Endothelial cell of umbilical vein (primary cell): ENCODE measurements around the gene SIRPA. TPM values are rescaled to one million over a fixed set of nuclear protein-coding genes. Genes with fewer than 3 reads are reported as not detected.

ENCODE experiments used
- BruUV-seq: library from RNA; stranded (reverse); fragments of 400-500 nt; replicated peaks from 2 replicates; lab custom pipeline; 2021; lab: Mats Ljungman, UMichigan
- CTCF ChIA-PET: fragments of 300-600, 350-600 bp; sonication (Branson Sonifier 250); formaldehyde crosslinking; loops from one replicate; lab custom pipeline; 2021; ENCODE audit warnings: antibody characterized with exemption, inconsistent platforms; lab: Charles Lee
- POLR2A ChIA-PET: fragments of 300-600, 350-600 bp; sonication (Branson Sonifier 250); formaldehyde crosslinking; loops from one replicate; lab custom pipeline; 2021; ENCODE audit warnings: antibody characterized with exemption, inconsistent platforms; lab: Charles Lee
- DNase-seq: peaks from one replicate; pipeline ENCODE4 v3.0.0-alpha.2; 2011; ENCODE audit warnings: low read depth, low spot score
- FAIRE-seq: peaks from 2 replicates; lab custom pipeline; 2011; peaks lifted over from hg19 to GRCh38; lab: Jason Lieb, UNC
- H2AFZ ChIP-seq: 2 replicates; pipeline ENCODE4 v1.6.0; 2012; ENCODE audit warnings: low read depth, low read length, control low read depth, inconsistent platforms
- H3K27ac ChIP-seq: 2 replicates; pipeline ENCODE4 v1.5.1; 2011; ENCODE audit warnings: low read depth, mild to moderate bottlenecking, control low read depth, low read length, moderate library complexity; ENCODE audit not compliant: insufficient read depth
- H3K27me3 ChIP-seq, 2 experiments: 2 replicates each; pipeline versions ENCODE4 v1.6.0 to v1.6.1; 2011; ENCODE audit warnings: low read length in 2 of 2, mixed read lengths in 1 of 2; ENCODE audit not compliant: control insufficient read depth in 2 of 2, insufficient read depth in 2 of 2
- H3K36me3 ChIP-seq, 2 experiments: 2 replicates in 1 of 2; 3 replicates in 1 of 2; pipeline ENCODE4 v1.5.1; 2011; ENCODE audit warnings: low read length in 2 of 2, mild to moderate bottlenecking in 1 of 2, moderate library complexity in 1 of 2; ENCODE audit not compliant: control insufficient read depth in 2 of 2, insufficient read depth in 2 of 2; ENCODE audit errors: extremely low read depth in 1 of 2
- H3K4me1 ChIP-seq: 3 replicates; pipeline ENCODE4 v1.5.1; 2011; ENCODE audit warnings: mild to moderate bottlenecking, low read length; ENCODE audit not compliant: control insufficient read depth, insufficient read depth; ENCODE audit errors: extremely low read depth
- H3K4me2 ChIP-seq: 2 replicates; pipeline ENCODE4 v1.6.1; 2011; ENCODE audit warnings: low read length, control low read depth, mixed read lengths; ENCODE audit not compliant: insufficient read depth
- H3K4me3 ChIP-seq, 3 experiments: fragments of 200-600 bp in 1 of 3; sonication (generic), shearing (Covaris generic) in 1 of 3; replicated peaks in 1 of 3; 2 replicates each; pipeline ENCODE4 v1.5.1; 2011 to 2016; ENCODE audit warnings: control low read depth in 3 of 3, low read length in 3 of 3, mild to moderate bottlenecking in 2 of 3, inconsistent platforms in 1 of 3, low read depth in 1 of 3, moderate library complexity in 1 of 3; ENCODE audit not compliant: insufficient read depth in 1 of 3
- H3K79me2 ChIP-seq: 2 replicates; pipeline ENCODE4 v1.6.0; 2012; ENCODE audit warnings: low read length, inconsistent platforms; ENCODE audit not compliant: control insufficient read depth, insufficient read depth
- H3K9ac ChIP-seq: replicated peaks from 2 replicates; pipeline ENCODE3; 2011; ENCODE audit warnings: low read length, control low read depth; ENCODE audit not compliant: insufficient read depth; ENCODE audit errors: extremely low read depth
- H3K9me1 ChIP-seq: replicated peaks from 3 replicates; pipeline ENCODE4 v1.6.0; 2011; ENCODE audit warnings: mild to moderate bottlenecking, low read length; ENCODE audit not compliant: control insufficient read depth, insufficient read depth; ENCODE audit errors: extremely low read depth
- H3K9me3 ChIP-seq: replicated peaks from 2 replicates; pipeline ENCODE4 v1.5.1; 2012; ENCODE audit warnings: low read length, inconsistent platforms; ENCODE audit not compliant: control insufficient read depth, insufficient read depth
- H4K20me1 ChIP-seq: replicated peaks from 2 replicates; pipeline ENCODE3; 2011; ENCODE audit warnings: mild to moderate bottlenecking, low read length; ENCODE audit not compliant: control insufficient read depth, insufficient read depth; ENCODE audit errors: extremely low read depth
- CTCF ChIP-seq, 2 donors: IDR thresholded peaks; 1 replicate in 1 of 2; 2 replicates in 1 of 2; pipeline ENCODE4 v1.5.1; 2011; ENCODE audit warnings: low read length in 2 of 2, mild to moderate bottlenecking in 2 of 2, moderate library complexity in 2 of 2, control low read depth in 1 of 2, inconsistent platforms in 1 of 2, low read depth in 1 of 2; ENCODE audit not compliant: insufficient read depth in 1 of 2; ENCODE audit errors: extremely low read depth in 1 of 2
- EZH2 ChIP-seq: IDR thresholded peaks from 2 replicates; pipeline ENCODE4 v1.6.1; 2012; ENCODE audit warnings: borderline replicate concordance, low read depth, mild to moderate bottlenecking, moderate library complexity, low read length, inconsistent platforms; ENCODE audit not compliant: severe bottlenecking
- FOS ChIP-seq: IDR thresholded peaks from 2 replicates; pipeline ENCODE4 v1.6.1; 2011; ENCODE audit warnings: mild to moderate bottlenecking, low read length, moderate library complexity, borderline replicate concordance; ENCODE audit not compliant: insufficient read depth
- GATA2 ChIP-seq: IDR thresholded peaks from 2 replicates; pipeline ENCODE4 v1.7.0; 2011; ENCODE audit warnings: low read depth, mild to moderate bottlenecking, moderate library complexity, mixed read lengths, low read length; ENCODE audit not compliant: insufficient read length, insufficient read depth
- JUN ChIP-seq: IDR thresholded peaks from 2 replicates; pipeline ENCODE4 v1.6.1; 2011; ENCODE audit warnings: borderline replicate concordance, low read depth; ENCODE audit not compliant: insufficient read length, insufficient read depth
- MAX ChIP-seq: IDR thresholded peaks from 2 replicates; pipeline ENCODE4 v1.6.1; 2011; ENCODE audit not compliant: insufficient read depth, insufficient read length
- POLR2A ChIP-seq: IDR thresholded peaks from 2 replicates; pipeline ENCODE4 v1.6.1; 2012; ENCODE audit warnings: low read depth, mild to moderate bottlenecking, control low read depth, low read length
- dilution Hi-C: fragments of 300-500 bp; cut with MboI; formaldehyde crosslinking; loops from one replicate; pipeline ENCODE4 v1.15.0; 2019; ENCODE audit warnings: low sequenced_read_pairs; ENCODE audit not compliant: extremely low pct_ligation_motif_present
- intact Hi-C: fragments of 100-400 bp; cut with micrococcal nuclease; formaldehyde crosslinking; loops from one replicate; pipeline ENCODE4 v1.10.0; 2022
- polyA plus RNA-seq, 4 experiments: library from polyadenylated mRNA; depleted of rRNA in 3 of 4; stranded (reverse) in 3 of 4; unstranded in 1 of 4; fragments of >200 nt; gene quantifications; 2 replicates each; pipeline versions ENCODE4 v1.2.1 to v1.2.3, GENCODE V29; 2011 to 2012; ENCODE audit warnings: missing spikeins in 1 of 4
- total RNA-seq: library from RNA; stranded (reverse); gene quantifications from 2 replicates; pipeline ENCODE4 v1.2.3, GENCODE V29; 2021

SIRPA gene
- total and polyA plus RNA-seq, 2 donors (not counting 3 experiments of a cell fraction or from before 2014, with no cell fraction given), result 29.9 to 59.2 TPM

DNA sequence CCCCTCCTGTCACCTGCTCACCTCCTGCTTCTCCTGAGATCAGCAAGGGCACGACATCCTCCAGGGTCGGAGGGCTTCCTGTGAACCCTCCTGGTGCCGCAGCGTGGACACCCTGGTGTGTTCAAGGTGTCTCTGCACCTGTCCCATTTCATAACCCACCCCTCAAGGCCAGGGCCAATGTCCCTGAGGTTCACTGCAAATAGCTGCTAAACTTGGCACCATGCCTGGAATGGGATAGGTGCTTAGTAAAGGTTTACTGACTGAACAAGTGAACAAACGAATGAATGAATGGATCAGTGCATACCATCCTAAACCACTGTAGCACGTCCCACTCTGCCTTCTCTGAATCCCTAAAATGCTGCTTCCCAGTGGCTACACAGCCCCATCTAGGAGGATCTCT lies 35.0 kb downstream of the SIRPA start:
- H3K79me2 ChIP-seq, result no peaks in the 10 kb centered on the region
- H3K27me3 ChIP-seq, result no peaks in the 10 kb centered on the region
- CTCF ChIA-PET, result interaction anchor here (1.0 kb wide), 1 partner anchor 128 kb away, joined by 4 read pairs; no protein-coding TSS in a partner anchor
- H2AFZ ChIP-seq, result no peak overlapping the region
- H3K9me3 ChIP-seq, result no peaks in the 10 kb centered on the region
- no peak overlapping the region for H3K27ac ChIP-seq
- TF ChIP-seq GATA2, result no peak
- TF ChIP-seq MAX, result no peak
- no peak for TF ChIP-seq JUN
- H3K9me1 ChIP-seq, result no peaks in the 10 kb centered on the region
- no peak overlapping the region for H3K4me2 ChIP-seq
- no peaks in the 10 kb centered on the region for H4K20me1 ChIP-seq
- peak; percentile 18 for FAIRE-seq
- no peaks in the 10 kb centered on the region for H3K4me1 ChIP-seq
- H3K4me3 ChIP-seq, result no peak overlapping the region
- H3K9ac ChIP-seq, result no peak overlapping the region
- DNase-seq, result no peak
- H3K36me3 ChIP-seq, result peaks cover 0 to 1% of the 10 kb centered on the region in 2 experiments
- POLR2A ChIA-PET, result no interaction called here
- no TSS peak for BruUV-seq
- dilution Hi-C loops, result no loop called here
- intact Hi-C loops, result no loop called here

- Histone ChIP-seq H3K36me3 (peaks cover 0 to 1% of the 10 kb centered on the region in 2 experiments), H3K9ac (no peak overlapping the region), H3K4me3 (no peak overlapping the region), H3K9me1 (no peaks in the 10 kb centered on the region), H3K4me2 (no peak overlapping the region), H3K79me2 (no peaks in the 10 kb centered on the region), H3K27me3 (no peaks in the 10 kb centered on the region), H3K4me1 (no peaks in the 10 kb centered on the region), H2AFZ (no peak overlapping the region), H3K27ac (no peak overlapping the region), H3K9me3 (no peaks in the 10 kb centered on the region), H4K20me1 (no peaks in the 10 kb centered on the region)
- no TSS peak for BruUV-seq
- intact Hi-C loops, result no loop called here
- FAIRE-seq (no peak), DNase-seq (no peak)
- ChIA-PET CTCF (no interaction called here), POLR2A (no interaction called here)
- dilution Hi-C loops, result no loop called here
- no peak for TF ChIP-seq JUN
- TF ChIP-seq MAX, result no peak
- no peak for TF ChIP-seq GATA2
- no peak for TF ChIP-seq EZH2
- TF ChIP-seq FOS, result no peak
- no peak for TF ChIP-seq CTCF (IDR thresholded peaks at IDR 0.05; ENCODE audit: extremely low read depth in 1 of 2, insufficient read depth in 1 of 2, low read depth in 1 of 2, low read length in 2 of 2)
- no peak for TF ChIP-seq POLR2A
These were observed 36.6 kb downstream of the SIRPA start for GRCh38 chr20:1931830-1932229.
